WI38 (cell line): ENCODE results near the gene ACSL3.

ENCODE experiments used
- H3K4me3 ChIP-seq: 2 replicates; pipeline ENCODE4 v1.5.1; 2011; ENCODE audit warnings: low read depth, mild to moderate bottlenecking, control low read depth, low read length
- TF ChIP-seq, protein P1 (sequence below): IDR thresholded peaks from 2 replicates; pipeline ENCODE4 v1.5.1; 2012; ENCODE audit warnings: low read depth, mild to moderate bottlenecking, control low read depth, low read length

ACSL3 gene

DNA sequence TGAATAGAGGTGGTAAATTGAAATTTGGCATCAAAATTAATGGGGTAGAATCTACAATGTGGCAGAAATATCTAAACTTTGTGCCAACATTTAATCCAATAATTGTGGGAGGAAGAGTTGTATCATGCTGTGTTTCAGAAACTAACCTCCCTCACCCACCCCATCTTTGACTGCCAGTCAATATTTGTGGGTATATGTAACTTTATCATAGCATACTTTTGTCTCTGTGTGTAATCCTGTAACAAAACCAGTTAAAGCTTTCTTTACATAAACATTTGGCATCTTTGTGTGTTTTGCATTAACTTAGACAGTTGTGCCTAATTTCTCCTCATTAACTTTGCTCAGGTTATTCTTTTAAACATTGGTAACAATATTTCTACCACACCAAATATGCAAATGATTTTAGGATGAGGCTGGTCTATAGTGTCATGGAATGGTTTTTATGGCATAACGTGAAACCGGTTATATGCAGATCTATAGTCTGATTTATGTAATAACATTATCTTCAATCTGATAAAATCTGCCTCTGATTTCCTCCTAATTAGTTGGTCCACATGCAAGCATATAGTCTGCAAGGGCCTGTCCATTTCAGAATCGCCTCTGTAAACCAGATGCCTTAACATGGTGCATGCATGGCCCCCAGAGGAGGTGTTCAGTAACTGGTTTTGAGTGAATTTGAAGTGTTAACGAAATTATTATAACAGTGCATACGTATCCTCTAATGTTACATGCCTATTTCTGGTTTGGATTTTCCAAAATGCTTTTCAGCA is 84.3 kb downstream of the ACSL3 start:
- TF ChIP-seq, protein P1, sequence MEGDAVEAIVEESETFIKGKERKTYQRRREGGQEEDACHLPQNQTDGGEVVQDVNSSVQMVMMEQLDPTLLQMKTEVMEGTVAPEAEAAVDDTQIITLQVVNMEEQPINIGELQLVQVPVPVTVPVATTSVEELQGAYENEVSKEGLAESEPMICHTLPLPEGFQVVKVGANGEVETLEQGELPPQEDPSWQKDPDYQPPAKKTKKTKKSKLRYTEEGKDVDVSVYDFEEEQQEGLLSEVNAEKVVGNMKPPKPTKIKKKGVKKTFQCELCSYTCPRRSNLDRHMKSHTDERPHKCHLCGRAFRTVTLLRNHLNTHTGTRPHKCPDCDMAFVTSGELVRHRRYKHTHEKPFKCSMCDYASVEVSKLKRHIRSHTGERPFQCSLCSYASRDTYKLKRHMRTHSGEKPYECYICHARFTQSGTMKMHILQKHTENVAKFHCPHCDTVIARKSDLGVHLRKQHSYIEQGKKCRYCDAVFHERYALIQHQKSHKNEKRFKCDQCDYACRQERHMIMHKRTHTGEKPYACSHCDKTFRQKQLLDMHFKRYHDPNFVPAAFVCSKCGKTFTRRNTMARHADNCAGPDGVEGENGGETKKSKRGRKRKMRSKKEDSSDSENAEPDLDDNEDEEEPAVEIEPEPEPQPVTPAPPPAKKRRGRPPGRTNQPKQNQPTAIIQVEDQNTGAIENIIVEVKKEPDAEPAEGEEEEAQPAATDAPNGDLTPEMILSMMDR, result no peak
- H3K4me3 ChIP-seq, result no peak overlapping the region

DNA sequence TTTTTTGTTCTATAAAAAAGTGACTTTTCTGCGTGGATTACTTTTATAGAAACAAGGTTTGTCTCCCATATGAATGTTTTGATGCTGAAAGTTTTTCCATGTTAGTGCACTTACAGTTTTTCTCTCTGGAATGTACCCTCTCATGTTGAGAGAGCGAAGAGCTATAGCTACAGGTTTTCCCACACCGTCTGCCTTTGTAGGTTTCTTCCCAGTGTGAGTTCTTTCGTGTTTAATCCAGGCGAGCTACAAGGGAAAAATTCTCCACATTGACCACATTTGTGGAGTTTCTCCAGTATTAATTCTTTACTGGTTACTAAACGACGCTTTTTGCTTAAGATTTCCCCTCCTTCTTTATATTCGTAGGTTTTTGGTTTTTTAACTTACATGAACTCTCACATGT is 85.1 kb downstream of the ACSL3 start:
- H3K4me3 ChIP-seq, result no peak overlapping the region
- TF ChIP-seq, protein P1, result no peak

DNA sequence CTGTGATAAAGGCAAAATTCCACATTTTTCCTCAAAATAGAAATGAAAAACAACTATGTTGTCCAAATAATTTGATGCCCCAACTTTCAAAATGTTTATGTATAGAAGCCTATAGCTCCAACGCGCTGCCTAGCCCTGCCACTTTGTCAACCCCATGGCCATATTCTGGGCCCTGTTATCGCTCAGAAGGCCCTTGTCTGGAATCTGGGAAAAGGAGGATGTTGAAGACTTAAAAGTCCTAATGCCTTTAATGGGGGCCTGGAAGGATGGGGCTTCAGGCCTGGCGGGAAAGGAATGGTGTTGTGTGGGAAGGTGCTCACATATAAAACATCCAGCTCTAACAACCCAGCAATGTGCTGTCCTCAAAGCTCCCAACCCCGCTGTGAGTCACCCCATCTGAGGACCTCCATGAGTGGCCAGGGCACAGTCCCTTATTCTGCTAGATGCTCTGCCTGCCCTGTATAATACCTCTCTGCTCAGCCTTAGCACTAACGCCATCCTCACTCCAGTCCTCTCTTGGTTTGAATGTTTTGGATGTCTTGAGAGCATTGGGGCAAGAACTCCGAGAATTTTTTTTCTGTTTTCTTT is 86.0 kb downstream of the ACSL3 start:
- TF ChIP-seq, protein P1, result no peak
- H3K4me3 ChIP-seq, result no peak overlapping the region

DNA sequence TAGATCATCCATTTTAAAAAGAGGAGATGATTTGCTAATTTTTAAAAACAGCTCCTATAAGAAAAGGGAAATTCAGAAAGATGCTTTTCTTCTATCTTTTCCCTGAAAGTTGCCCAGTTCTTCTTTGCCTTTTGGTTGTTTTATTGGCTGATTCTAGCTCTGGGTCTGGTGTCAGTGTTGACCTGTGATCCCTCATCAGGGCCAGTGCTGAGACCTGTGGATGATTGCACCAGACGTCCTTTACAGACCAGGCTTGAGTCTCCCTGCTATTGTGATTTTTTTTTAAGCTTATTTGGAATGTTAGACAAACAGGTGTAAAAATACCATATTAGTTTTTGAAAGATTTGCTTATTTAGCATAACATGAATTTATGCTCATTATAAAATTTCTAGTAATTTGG is 88.2 kb downstream of the ACSL3 start:
- TF ChIP-seq, protein P1, result no peak
- H3K4me3 ChIP-seq, result no peak overlapping the region

DNA sequence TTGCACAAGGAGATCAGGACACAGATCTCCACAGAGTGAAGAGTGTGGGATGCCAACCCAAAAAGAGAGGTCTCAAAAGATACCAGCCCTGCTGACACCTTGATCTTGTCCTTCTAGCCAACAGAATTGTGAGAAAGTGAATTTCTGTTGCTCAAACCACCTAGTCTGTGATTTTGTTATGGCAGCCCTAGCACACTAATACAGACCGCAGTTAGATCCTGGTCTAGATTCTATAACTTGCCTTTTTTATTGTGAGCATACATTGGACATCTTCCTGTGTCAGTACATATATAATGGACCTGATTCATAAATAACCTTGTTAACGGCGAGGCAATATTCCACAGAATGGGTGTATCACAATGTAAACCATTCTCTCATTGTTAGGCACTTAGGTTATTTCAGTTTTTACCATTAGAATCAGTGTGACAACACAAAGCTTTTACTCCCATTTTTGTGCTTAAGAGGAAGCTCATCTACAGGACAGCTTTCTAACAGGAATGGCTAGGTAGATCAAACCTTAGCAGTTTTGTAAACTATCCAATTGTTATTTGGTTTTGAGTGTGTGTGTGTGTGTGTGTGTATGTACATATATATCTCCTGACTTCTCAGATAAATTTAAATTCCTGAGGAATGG is 89.0 kb downstream of the ACSL3 start:
- H3K4me3 ChIP-seq, result no peak overlapping the region
- TF ChIP-seq, protein P1, result no peak

DNA sequence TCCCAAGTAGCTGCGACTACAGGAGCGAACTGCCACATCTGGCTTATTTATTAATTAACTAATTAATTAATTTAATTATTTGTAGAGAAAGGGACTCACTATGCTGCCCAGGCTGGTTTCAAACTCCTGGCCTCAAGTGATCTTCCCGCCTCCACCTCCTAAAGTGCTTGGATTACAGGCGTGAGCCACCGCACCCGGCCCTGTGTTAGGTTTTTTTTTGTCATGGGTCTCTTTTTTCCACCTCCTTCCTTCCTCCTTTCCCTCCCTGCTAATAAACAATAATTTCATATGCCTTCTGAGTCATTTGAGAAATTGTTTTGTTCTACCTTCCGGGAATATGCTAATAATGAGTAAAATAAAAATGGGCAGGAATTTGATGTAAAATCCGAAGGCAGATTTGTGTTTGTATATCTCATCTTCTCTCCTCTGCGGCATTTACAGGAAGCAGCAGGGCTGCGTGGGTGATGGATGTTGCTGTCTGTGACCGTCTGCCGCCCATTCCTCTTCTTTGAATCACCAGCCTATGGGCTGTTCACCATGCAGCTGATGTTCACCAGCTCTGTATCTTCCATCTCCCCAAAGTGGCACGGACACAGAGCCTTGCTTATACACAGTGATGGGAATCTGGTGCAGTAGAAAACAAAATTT is 89.9 kb downstream of the ACSL3 start:
- H3K4me3 ChIP-seq, result no peak overlapping the region
- TF ChIP-seq, protein P1, result no peak
